Activated CD8-positive, alpha-beta memory T cell treated with anti-CD3 and anti-CD28 coated beads, Interleukin-2, amount 50 U/mL, for 1 hour (primary cell): ENCODE measurements around the gene TAPBPL.
A peak's percentile ranks its signal among the peaks of the same experiment; 100 is the strongest.
"Not testable (repeated sequence)": the region's sequence is repeated elsewhere in the genome, so short reads cannot be mapped to it uniquely, and the experiment has no call there.

Source experiments
- DNase-seq: peaks from one replicate; pipeline ENCODE4 v3.0.0-alpha.2; 2020; ENCODE audit errors: extremely low read depth

Gene TAPBPL, protein sequence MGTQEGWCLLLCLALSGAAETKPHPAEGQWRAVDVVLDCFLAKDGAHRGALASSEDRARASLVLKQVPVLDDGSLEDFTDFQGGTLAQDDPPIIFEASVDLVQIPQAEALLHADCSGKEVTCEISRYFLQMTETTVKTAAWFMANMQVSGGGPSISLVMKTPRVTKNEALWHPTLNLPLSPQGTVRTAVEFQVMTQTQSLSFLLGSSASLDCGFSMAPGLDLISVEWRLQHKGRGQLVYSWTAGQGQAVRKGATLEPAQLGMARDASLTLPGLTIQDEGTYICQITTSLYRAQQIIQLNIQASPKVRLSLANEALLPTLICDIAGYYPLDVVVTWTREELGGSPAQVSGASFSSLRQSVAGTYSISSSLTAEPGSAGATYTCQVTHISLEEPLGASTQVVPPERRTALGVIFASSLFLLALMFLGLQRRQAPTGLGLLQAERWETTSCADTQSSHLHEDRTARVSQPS

DNA sequence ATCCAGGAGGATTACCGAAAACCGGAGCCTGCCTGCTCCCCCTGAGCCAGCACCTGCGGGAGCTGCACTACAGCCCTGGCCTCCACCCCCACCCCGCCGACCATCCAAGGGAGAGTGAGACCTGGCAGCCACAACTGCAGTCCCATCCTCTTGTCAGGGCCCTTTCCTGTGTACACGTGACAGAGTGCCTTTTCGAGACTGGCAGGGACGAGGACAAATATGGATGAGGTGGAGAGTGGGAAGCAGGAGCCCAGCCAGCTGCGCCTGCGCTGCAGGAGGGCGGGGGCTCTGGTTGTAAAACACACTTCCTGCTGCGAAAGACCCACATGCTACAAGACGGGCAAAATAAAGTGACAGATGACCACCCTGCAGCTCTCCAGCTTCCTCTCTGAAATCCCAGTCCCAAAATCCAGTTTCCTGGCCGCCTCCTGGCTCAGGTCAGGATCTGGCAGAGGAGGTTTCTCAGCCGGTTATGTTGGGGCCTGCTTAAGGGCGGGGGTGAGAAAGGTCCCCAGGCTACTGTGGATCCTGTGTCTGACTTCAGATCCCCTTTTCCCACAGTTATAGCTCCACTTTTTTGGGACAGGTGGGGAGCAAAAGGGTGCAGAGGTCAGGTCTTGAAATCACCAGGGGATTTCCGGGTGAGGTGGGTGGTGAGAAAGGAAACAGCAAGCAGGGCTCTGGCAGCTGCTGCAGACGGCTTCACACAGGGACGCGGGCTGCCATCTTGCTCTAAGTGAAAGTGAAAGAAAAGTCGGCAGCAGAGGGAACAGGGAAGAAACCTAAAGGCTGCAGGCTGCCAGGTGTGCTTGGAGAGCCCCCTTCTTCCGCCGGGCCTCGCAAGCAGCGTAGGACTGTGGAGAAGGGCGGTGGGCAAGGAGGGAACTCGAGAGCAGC, at the start of gene TAPBPL:
Gene TAPBPL, plus strand, starts transcription at position 695 of the 897 bp plus-strand sequence. CDS start 207 bp downstream, outside the sequence.
- DNase-seq, result peak; percentile 66

DNA sequence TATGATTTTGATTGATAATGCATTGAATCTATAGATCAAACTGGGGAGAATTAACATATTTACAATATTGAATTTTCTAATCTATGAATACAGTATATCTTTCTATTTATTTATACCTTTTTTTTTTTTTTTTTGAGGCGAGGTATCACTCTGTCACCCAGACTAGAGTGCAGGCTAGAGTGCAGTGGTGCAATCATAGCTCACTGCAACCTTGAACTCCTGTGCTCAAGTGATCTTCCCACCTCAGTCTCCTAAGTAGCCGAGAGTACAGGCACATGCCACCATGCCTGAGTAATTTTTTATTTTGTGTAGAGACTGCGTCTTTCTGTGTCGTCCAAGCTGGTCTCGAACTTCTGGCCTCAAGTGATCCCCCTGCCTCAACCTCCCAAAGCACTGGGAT, 47.5 kb upstream of the TAPBPL start:
- DNase-seq, result no peak

DNA sequence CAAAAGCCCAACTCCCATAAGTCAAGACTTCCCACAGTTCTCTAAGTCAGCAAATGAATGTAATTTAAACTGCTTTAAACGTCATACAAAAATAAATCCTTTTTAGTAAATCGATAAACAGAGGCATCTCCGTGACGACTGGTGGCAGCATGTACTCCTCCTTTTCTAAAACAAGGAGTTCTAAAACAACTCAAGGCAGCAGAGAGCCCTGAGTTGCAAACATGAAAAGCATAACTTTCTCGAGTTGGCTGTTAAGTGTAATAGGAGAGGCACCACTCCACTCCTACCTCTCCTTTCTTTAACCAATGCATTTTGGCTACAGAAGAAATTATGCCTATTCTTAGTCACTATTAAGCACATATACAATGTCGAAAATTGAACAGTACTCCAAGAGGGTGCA, 45.9 kb upstream of the TAPBPL start:
- DNase-seq, result no peak

DNA sequence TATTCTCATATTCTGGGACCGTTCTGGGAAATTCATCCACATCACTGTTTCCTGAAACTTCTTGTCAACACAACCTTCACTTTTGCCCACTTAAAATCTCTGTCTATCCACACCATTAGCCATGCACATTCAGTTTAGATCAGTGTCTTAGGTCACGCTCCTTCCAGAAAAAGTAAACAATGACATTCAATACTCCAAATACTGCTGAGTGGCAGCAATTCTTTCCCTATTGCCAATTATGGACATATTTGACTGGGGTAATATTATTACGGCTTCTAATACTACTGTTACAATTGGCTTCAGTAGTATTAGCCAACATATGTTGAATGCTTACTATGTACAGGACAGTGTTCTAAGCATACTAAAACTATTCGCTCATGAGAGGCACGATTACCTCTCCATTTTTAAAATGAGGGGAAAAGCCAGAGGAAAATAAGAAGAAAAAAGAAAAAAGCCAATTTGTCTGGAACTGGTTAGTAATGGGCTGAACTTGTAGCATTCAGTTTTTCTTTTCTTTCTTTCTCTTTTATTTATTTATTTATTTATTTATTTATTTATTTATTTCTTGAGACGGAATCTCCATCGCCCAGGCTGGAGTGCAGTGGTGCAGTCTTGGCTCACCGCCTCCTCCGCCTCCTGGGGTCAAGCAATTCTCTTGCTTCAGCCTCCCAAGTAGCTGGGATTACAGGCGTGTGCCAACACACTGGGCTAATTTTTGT, 44.4 kb upstream of the TAPBPL start:
- DNase-seq, result no peak

- no peak for DNase-seq
These were observed 35.2 kb upstream of the TAPBPL start for GRCh38 chr12:6416596-6416995.

DNA sequence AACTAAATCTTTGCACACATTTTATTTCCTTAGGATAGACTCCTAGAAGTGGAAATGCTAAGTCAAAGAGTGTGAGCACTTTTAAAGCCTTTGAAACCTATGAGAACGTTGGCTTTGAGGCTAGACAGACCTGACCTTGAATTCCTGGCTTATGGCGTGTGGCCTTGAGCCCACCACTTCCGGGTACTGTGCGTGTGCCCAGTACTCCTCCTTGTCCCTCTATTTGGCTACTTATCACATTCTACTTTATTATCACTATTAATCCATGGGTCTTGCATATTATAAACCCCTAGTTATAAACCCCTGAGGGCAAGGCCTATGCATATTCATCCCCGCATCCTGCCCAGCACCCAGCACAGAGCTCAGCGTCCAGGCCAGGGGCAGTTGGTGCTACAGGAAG, 33.0 kb upstream of the TAPBPL start:
- no peak for DNase-seq

- DNase-seq, result no peak
These were observed 31.5 kb upstream of the TAPBPL start for GRCh38 chr12:6420364-6420763.

- peak; percentile 69 for DNase-seq
These were observed 28.4 kb upstream of the TAPBPL start for GRCh38 chr12:6423267-6424007.

DNA sequence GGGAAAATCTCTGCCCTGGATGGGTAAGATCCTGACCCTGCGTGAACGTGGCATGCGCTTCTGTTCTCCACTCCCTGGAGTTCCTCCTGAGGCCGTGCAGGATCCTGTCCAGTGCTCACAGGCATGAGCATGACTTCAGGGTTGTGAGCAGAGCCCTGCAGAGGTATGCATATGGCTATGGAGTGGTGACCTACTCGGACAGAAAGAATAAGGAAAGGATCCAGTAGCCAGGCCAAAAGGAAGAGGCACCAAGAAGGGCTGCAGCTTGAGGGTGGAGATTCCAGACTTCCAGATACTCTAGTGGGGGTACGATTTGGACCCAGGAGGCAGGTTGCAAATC, 27.9 kb upstream of the TAPBPL start:
- no peak for DNase-seq

GRCh38 chr12:6424866-6425265, 27.0 kb upstream of the TAPBPL start:
- no peak for DNase-seq

- DNase-seq, result no peak
These were observed 26.0 kb upstream of the TAPBPL start for GRCh38 chr12:6425590-6426531.

- peak; percentile 86 for DNase-seq
These were observed 24.8 kb upstream of the TAPBPL start for GRCh38 chr12:6426882-6427671.

DNA sequence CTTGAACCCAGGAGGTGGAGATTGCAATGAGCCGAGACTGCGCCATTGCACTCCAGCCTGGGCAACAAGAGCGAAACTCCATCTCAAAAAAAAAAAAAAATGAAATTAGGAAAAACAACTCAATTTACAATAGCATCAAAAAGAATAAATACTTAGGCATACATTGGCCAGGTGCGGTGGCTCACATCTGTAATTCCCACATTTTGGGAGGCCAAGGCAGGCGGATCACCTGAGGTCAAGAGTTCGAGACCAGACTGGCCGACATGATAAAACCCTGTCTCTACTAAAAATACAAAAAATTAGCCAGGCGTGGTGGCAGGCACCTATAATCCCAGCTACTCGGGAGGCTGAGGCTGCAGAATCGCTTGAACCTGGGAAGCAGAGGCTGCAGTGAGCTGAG, 24.0 kb upstream of the TAPBPL start:
- DNase-seq, result not testable (repeated sequence)

GRCh38 chr12:6428326-6428725, 23.5 kb upstream of the TAPBPL start:
- DNase-seq, result no peak

DNA sequence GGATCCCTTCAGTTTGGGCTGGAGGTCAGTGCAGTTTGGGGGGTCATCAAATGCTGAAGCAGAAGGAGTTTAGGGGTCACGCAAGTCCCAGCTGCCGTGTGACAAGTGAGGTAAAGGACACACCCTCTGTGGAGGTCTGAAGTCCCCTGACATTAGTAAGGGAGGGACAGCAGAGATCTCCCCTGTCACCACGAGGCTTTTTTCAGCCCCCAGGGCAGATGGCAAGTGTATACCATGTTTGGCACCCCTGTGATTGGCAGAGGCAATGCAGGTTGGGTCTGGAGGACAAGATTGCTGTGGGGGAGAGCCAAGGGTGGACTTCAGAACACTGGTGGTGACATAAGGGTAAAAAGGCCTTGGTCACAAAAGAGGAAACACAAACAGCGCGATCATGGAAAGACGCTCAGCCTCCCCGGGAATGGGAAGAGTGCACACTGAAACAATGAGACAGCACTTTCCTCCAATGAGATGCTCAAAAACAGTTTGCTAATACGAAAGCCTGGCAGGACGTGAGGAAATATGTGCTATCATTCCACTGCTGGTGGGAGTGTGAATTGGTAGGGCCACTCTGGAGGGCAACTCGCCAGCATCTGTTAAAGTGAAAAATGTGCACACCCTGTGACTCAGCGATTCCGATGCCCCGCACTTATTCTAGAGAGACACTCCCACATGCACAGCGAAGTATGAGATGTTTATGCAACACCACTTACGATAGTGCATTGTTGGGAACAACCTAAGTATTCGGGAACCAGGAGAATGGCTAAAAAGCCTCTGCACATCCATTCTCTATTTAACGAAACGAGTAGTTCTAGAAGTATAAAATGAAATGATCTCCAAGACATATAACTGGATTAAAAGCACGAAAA, 21.5 kb upstream of the TAPBPL start:
- no peak for DNase-seq

DNA sequence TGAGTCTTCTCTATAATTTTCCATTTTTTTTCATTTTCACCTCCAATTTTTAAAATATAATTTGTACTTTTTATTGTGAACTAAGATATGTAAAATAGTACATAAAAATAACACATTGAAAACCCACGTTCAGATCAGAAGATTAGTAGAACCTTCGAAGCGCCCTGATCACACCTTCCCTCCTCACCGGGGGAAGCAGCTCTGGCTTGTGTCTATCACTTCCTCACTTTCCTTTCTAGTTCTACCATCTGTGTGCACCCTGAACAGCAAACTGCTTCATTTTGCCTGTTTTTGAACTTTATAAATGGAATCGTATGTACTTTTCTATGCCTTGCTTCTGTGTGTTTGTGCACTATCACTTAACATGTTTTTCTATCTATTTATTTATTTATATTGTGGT, 18.9 kb upstream of the TAPBPL start:
- DNase-seq, result no peak

GRCh38 chr12:6434205-6435140, 17.4 kb upstream of the TAPBPL start:
- DNase-seq, result no peak
